ENCODE results near the gene LRRC28.

The LRRC28 gene

GRCh38 chr15:99350408-99350807 lies 99.1 kb downstream of the LRRC28 start:
- TF ChIP-seq GABPA (IDR thresholded peaks at IDR 0.05; ENCODE audit: low read depth) (no peak), REST (IDR thresholded peaks at IDR 0.05; ENCODE audit: insufficient replicate concordance, low read depth) (no peak), SPI1 (IDR thresholded peaks at IDR 0.05; ENCODE audit: borderline replicate concordance, low read depth) (no peak), POLR2AphosphoS5 (IDR thresholded peaks at IDR 0.05; ENCODE audit: low read depth) (no peak)
- TF ChIP-seq, protein P1, sequence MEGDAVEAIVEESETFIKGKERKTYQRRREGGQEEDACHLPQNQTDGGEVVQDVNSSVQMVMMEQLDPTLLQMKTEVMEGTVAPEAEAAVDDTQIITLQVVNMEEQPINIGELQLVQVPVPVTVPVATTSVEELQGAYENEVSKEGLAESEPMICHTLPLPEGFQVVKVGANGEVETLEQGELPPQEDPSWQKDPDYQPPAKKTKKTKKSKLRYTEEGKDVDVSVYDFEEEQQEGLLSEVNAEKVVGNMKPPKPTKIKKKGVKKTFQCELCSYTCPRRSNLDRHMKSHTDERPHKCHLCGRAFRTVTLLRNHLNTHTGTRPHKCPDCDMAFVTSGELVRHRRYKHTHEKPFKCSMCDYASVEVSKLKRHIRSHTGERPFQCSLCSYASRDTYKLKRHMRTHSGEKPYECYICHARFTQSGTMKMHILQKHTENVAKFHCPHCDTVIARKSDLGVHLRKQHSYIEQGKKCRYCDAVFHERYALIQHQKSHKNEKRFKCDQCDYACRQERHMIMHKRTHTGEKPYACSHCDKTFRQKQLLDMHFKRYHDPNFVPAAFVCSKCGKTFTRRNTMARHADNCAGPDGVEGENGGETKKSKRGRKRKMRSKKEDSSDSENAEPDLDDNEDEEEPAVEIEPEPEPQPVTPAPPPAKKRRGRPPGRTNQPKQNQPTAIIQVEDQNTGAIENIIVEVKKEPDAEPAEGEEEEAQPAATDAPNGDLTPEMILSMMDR (IDR thresholded peaks at IDR 0.05; ENCODE audit: insufficient read depth, low read length) = no peak
- Histone ChIP-seq H3K4me3 (replicated peaks; ENCODE audit: insufficient read depth, low read length) (no peak overlapping the region), H3K27me3 (ENCODE audit: insufficient read depth, poor library complexity, severe bottlenecking) (no peaks in the 10 kb centered on the region), H3K27ac (replicated peaks) (no peak overlapping the region)
- no peak for DNase-seq (ENCODE audit: low read depth in 1 of 2, low spot score in 1 of 2)

- Histone ChIP-seq H3K27me3 (ENCODE audit: insufficient read depth, poor library complexity, severe bottlenecking) (no peaks in the 10 kb centered on the region), H3K4me3 (replicated peaks; ENCODE audit: insufficient read depth, low read length) (no peak overlapping the region), H3K27ac (replicated peaks) (no peak overlapping the region)
- no peak for DNase-seq (ENCODE audit: low read depth in 1 of 2, low spot score in 1 of 2)
- TF ChIP-seq GABPA (IDR thresholded peaks at IDR 0.05; ENCODE audit: low read depth) = no peak
- TF ChIP-seq POLR2AphosphoS5 (IDR thresholded peaks at IDR 0.05; ENCODE audit: low read depth) = no peak
- TF ChIP-seq, protein P1 (IDR thresholded peaks at IDR 0.05; ENCODE audit: insufficient read depth, low read length) = no peak
- no peak for TF ChIP-seq REST (IDR thresholded peaks at IDR 0.05; ENCODE audit: insufficient replicate concordance, low read depth)
- TF ChIP-seq SPI1 (IDR thresholded peaks at IDR 0.05; ENCODE audit: borderline replicate concordance, low read depth) = peak; percentile 88
These were observed 108.5 kb downstream of the LRRC28 start for GRCh38 chr15:99359769-99360168.

DNA sequence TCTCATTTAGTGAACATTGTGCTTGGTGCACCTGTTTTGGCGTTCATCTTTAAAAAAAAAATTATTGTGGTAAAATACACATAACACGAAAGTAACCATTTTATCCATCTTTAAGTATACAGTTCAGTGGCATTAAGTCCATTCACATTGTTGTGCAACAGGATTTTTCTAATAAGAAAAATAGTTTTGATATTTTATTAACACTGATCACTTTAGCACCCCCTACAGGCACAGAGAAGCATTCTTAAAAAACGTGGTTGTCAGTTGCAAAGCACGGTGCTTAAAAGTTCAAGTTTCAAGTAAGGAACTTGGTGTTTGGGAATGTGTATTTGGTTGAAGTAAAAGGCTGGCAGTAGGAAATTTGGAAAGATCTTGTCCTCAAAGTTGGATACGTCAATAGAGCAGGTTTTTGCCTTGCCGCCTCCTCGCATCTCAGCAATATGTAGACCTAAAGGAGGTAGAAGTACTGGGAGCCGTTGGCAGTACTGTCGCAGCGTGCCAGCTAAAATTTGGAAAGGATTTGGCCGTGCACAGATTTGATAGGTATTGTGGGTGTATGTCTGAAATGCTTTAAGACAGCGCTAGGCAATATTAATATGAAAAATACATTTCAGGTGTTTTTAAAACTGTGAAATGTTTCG lies 110.4 kb downstream of the LRRC28 start:
- no peak overlapping the region for H3K27ac ChIP-seq (replicated peaks)
- H3K27me3 ChIP-seq (ENCODE audit: insufficient read depth, poor library complexity, severe bottlenecking) = no peaks in the 10 kb centered on the region
- no peak for DNase-seq (ENCODE audit: low read depth in 1 of 2, low spot score in 1 of 2)
- H3K4me3 ChIP-seq (replicated peaks; ENCODE audit: insufficient read depth, low read length) = no peak overlapping the region
- TF ChIP-seq SPI1 (IDR thresholded peaks at IDR 0.05; ENCODE audit: borderline replicate concordance, low read depth) (no peak), REST (IDR thresholded peaks at IDR 0.05; ENCODE audit: insufficient replicate concordance, low read depth) (no peak), POLR2AphosphoS5 (IDR thresholded peaks at IDR 0.05; ENCODE audit: low read depth) (no peak), GABPA (IDR thresholded peaks at IDR 0.05; ENCODE audit: low read depth) (no peak)
- TF ChIP-seq, protein P1 (IDR thresholded peaks at IDR 0.05; ENCODE audit: insufficient read depth, low read length) = no peak
